ENCODE results near the gene UNC5A.

The UNC5A gene

GRCh38 chr5:176901260-176902101 is 91.1 kb downstream of the UNC5A start:
- FAIRE-seq = no peak

- no peak for FAIRE-seq
These were observed 91.9 kb downstream of the UNC5A start for GRCh38 chr5:176902102-176902814.

GRCh38 chr5:176902911-176903664 is 92.7 kb downstream of the UNC5A start:
- no peak for FAIRE-seq

GRCh38 chr5:176904276-176904675 is 93.9 kb downstream of the UNC5A start:
- no peak for FAIRE-seq

- no peak for FAIRE-seq
These were observed 95.8 kb downstream of the UNC5A start for GRCh38 chr5:176906126-176906525.

- FAIRE-seq = no peak
These were observed 96.4 kb downstream of the UNC5A start for GRCh38 chr5:176906796-176907195.

DNA sequence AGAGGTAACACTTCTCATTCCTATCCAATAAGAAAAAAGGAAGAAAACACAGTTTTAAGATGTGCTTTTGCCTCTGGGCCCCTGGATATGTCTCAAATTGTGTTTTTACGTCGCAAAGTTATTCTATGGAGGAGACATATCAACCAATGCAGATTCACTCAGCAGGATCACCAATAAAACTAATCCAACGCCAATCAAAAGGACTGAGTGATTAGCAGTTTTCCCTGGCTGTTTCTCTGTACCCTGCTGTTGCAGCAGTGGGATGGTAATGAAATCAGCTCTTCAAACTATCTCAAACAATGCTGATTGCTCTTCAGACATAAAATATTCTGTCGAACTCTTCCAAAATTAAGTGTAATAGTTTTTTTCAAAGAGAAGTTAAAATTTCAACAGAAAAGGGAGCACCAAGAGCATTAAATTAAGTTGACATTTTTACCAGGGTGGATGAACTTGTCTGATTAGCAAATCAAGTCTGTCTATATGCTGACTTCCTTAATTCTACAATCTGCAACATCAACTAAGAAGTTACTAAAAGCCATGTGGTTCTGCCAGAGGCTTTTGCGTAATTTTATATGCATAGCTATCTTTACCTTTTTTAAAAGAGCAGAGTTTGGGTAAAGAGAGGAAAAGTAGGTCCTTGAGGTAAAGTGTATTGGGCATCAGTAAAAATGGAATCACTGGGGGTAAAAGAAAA is 98.5 kb downstream of the UNC5A start:
- no peak for FAIRE-seq

- FAIRE-seq = no peak
These were observed 101.8 kb downstream of the UNC5A start for GRCh38 chr5:176912115-176912514.

GRCh38 chr5:176915906-176916305 is 105.5 kb downstream of the UNC5A start:
- no peak for FAIRE-seq

- FAIRE-seq = no peak
These were observed 106.0 kb downstream of the UNC5A start for GRCh38 chr5:176916337-176916736.

- FAIRE-seq = no peak
These were observed 108.3 kb downstream of the UNC5A start for GRCh38 chr5:176918613-176919012.

DNA sequence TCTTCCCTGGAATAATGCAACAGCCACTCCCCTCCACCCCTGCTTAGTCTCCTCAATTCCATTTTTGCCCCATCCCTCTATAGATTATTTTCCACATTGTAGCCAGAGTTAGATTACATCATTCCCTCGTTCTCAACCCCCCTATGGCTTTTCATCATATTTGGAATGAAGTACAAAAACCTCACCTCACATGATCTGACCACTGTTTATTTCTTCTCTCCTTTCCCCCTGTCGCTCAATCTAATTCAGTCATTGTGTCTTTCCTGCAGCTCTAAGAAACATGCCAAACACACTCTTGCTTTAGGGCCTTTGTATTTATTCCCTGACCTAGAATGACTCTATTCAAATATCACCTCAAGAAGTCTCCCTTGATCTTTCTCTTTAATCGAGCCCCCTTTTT is 111.4 kb downstream of the UNC5A start:
- no peak for FAIRE-seq

DNA sequence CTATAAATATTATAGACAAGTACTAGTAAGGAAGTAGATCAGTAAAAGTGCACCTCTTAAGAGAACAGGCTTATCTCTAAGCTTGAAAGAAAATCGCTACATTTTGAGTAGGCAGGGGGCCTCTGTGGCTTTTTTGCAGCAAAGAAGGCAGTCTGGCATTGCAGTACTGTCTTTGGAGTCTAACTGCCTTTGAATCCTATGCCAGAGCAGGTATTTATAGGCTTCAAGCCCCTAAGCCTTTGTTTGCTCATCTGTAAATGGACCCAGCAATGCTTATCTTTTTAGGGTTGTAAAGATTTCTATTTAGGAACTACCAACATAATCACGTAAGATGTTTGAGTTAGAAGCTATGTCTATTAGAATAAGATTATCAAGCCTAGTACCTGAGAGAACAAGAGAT is 112.5 kb downstream of the UNC5A start:
- FAIRE-seq = no peak

DNA sequence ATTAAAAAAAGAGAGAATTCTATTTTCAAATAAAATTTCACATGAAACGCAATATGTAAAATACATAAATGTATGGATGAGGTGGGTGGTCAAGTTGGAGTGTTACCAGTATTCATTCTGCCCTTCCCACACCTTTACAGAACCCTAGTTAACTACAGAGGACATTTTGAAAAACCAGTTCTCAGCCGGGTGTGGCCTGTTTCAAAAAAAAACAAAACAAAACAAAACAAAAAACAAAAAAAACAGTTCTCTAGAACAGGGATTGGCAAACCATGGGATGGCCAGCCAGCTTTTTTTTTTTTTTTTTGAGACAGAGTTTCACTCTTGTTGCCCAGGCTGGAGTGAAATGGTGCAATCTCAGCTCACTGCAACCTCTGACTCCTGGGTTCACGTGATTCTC is 117.2 kb downstream of the UNC5A start:
- no peak for FAIRE-seq

DNA sequence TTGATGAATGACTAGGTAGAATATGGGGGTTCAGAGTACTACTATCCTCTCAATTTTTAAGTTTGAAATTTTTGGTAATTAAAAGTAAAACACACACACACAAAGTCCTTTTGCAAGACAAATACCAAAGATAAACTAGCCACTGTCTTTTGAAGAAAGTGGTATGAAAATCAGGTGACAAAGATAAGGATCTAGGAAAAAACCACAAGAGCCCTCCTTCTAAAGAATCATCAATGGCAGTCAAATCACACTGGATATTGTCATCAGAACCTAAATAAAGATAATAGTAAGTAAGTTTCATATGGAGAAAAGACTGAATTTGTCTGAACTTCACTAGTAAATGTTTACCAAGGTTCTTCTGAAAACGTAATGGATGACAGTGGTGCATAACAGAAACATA is 119.3 kb downstream of the UNC5A start:
- FAIRE-seq = no peak
